ENCODE data around the gene H2BK1.

The H2BK1 gene

DNA sequence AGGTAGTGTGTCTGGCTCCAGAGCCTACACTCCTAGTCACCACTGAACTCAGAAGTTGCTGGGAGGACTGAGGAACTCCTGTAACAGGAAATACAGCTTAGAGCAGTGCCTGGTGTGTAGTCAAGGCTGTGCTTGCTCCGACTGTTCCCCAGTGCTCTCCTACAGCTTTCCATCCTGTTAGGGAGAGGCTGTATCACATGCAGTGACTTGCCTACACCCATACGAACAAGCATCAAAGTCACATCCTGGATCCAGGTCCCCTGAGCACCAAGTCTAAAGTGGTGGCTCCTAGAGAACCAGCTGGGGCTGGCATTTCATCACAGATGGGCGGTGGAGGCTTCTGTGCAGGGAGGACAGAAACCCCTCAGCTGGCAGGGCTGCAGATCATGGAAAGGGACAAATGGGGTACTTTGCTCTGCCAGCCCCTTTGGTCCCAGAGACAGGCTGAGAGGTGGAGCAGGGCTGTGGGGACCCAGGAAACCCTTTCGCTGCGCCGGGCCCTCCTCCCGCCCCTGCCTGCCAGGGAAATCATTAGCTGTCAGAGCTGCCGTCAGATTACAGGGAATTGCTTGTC, 30.9 kb downstream of the H2BK1 start:
- TF ChIP-seq GATA3 (IDR thresholded peaks at IDR 0.05; ENCODE audit: low read depth, low read length) (no peak), GATA2 (IDR thresholded peaks at IDR 0.05; ENCODE audit: low read depth, low read length) (no peak)

DNA sequence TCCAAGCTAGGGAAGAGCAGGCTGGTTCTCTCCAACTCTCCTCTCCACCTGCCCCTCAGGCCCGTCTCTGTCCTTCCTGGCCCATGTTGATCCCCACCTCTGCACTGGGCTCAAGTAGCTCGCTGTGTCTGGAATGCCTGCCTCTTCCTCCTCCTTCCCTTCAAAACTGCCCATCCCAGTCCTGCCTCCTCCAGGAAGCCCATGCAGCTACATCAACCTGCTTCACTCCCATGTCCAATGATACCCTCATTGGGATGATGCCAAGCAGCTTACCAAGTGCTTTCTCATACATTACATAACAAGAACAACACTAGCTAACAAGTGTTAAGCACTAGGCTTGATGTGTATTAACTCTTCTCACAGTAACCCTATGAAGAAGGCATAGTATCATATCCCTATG, 31.5 kb downstream of the H2BK1 start:
- no peak for TF ChIP-seq GATA2 (IDR thresholded peaks at IDR 0.05; ENCODE audit: low read depth, low read length)

DNA sequence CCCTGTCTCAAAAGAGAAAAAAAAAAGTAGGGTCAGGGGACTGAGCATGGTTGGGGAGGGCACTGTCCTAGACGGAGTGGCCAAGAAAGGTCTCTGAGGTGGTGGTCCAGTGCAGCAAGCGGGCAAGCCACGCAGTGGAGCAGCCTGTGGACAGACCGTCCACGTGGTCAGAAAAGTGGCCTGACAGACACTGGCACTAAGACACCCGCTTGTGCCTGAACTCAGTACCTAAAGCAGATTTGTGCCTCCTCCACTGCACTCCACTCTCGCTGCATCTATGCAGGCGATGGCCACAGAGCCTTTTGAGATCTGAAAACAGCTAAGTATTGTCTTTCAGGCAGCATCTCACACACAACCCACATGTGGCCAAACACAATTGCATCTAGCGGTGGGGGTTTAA, 32.1 kb downstream of the H2BK1 start:
- TF ChIP-seq GATA3 (IDR thresholded peaks at IDR 0.05; ENCODE audit: low read depth, low read length) = no peak
- no peak for TF ChIP-seq GATA2 (IDR thresholded peaks at IDR 0.05; ENCODE audit: low read depth, low read length)

- TF ChIP-seq GATA3 (IDR thresholded peaks at IDR 0.05; ENCODE audit: low read depth, low read length) (no peak), GATA2 (IDR thresholded peaks at IDR 0.05; ENCODE audit: low read depth, low read length) (no peak)
These were observed 33.0 kb downstream of the H2BK1 start for GRCh38 chr7:151177310-151177709.

GRCh38 chr7:151176401-151176800, 33.9 kb downstream of the H2BK1 start:
- TF ChIP-seq GATA2 (IDR thresholded peaks at IDR 0.05; ENCODE audit: low read depth, low read length) (no peak), GATA3 (IDR thresholded peaks at IDR 0.05; ENCODE audit: low read depth, low read length) (no peak)

DNA sequence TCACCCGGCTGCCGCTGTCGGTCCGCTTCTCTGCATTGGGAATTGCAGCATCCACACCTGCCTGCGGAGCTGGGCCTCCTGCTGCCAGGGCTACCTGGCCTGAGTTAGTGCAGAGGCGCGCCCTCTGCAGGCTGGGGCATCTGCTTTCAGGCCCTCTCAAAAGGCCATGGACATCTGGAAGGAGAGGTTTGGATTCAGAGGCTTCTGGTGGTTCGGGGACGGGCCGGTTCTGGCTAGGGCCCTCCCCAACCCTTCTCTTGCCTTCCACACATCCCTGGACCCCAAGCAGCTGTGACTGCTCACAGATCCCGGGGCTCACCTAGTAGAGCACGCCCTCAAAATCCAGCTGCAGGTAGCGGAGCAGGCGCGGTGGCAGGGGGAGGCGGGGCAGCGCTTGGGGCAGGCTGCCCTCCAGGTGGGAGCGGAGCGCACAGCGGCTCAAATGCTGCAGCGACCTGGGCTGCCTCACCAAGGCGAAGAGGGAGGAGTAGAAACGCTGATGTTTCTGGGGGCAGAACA, 34.4 kb downstream of the H2BK1 start:
- TF ChIP-seq GATA2 (IDR thresholded peaks at IDR 0.05; ENCODE audit: low read depth, low read length) (no peak), GATA3 (IDR thresholded peaks at IDR 0.05; ENCODE audit: low read depth, low read length) (no peak)

GRCh38 chr7:151175047-151175792, 35.1 kb downstream of the H2BK1 start:
- TF ChIP-seq GATA3 (IDR thresholded peaks at IDR 0.05; ENCODE audit: low read depth, low read length) (no peak), GATA2 (IDR thresholded peaks at IDR 0.05; ENCODE audit: low read depth, low read length) (no peak)

DNA sequence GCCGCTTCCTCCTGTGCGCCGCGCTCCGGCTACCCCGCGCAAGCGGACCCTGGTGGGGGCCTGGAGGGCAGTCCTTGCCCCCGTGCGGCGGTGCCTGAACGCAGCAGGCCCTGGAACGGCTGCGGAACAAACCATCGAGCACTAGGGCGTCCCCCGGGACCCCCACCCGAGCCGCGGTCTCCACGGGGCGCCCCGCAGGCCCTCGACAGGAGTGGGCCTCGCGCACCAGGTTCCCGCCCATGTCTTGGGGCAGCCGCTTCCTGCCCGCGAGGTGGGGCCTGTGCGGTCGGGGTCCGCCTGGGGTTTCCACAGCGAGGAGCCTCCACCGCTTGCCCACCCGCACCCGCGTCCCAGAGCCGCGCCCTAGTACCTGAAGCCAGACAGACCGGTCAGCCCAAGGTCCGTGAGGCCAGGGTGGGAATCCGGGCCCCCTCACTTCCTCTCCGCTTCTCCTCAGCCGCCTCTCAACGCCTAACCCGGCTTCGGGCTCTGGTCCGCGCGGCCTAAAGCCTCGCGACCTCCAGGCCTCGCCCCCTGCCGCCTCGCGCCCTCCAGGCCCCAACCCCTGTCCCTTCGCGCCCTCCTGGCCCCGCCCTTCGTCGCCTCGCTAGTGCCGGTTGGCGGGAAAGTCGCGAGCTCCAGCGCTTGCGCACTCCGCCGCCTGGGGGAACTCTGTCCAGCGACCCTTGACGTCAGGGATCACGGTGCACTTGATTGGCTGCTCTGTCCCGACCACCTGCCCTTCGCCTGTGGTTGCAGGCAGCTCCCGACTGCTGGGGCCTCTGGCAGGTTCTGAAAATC, 35.8 kb downstream of the H2BK1 start:
- TF ChIP-seq GATA2 (IDR thresholded peaks at IDR 0.05; ENCODE audit: low read depth, low read length) (no peak), GATA3 (IDR thresholded peaks at IDR 0.05; ENCODE audit: low read depth, low read length) (no peak)

GRCh38 chr7:151173386-151174245, 36.7 kb downstream of the H2BK1 start:
- TF ChIP-seq GATA3 (IDR thresholded peaks at IDR 0.05; ENCODE audit: low read depth, low read length) (no peak), GATA2 (IDR thresholded peaks at IDR 0.05; ENCODE audit: low read depth, low read length) (no peak)

- TF ChIP-seq GATA3 (IDR thresholded peaks at IDR 0.05; ENCODE audit: low read depth, low read length) (no peak), GATA2 (IDR thresholded peaks at IDR 0.05; ENCODE audit: low read depth, low read length) (no peak)
These were observed 37.8 kb downstream of the H2BK1 start for GRCh38 chr7:151172273-151173141.

GRCh38 chr7:151168787-151169162, 41.5 kb downstream of the H2BK1 start:
- TF ChIP-seq GATA2 (IDR thresholded peaks at IDR 0.05; ENCODE audit: low read depth, low read length) (no peak), GATA3 (IDR thresholded peaks at IDR 0.05; ENCODE audit: low read depth, low read length) (no peak)

GRCh38 chr7:151168003-151168786, 42.1 kb downstream of the H2BK1 start:
- no peak for TF ChIP-seq GATA2 (IDR thresholded peaks at IDR 0.05; ENCODE audit: low read depth, low read length)
- TF ChIP-seq GATA3 (IDR thresholded peaks at IDR 0.05; ENCODE audit: low read depth, low read length) = no peak

Measured in SH-SY5Y (cell line).